Upper lobe of right lung (tissue), 1 donor: ENCODE data around the gene CAMSAP1. TPM values are rescaled to one million over a fixed set of nuclear protein-coding genes. Genes with fewer than 3 reads are reported as not detected.

ENCODE experiments used
- ATAC-seq: fragments of 200-7000 bp; cut with Tn5 transposase; one replicate; pipeline ENCODE4 v1.9.1; 2020; ENCODE audit warnings: mild to moderate bottlenecking, moderate library complexity
- DNase-seq: peaks from one replicate; pipeline ENCODE4 v3.0.0-alpha.2; 2020
- H3K27ac ChIP-seq: fragments of 200-600 bp; one replicate; pipeline ENCODE4 v1.8.0; 2022
- H3K27me3 ChIP-seq: fragments of 200-600 bp; one replicate; pipeline ENCODE4 v1.8.0; 2022; ENCODE audit warnings: mild to moderate bottlenecking
- H3K36me3 ChIP-seq: fragments of 200-600 bp; one replicate; pipeline ENCODE4 v1.8.0; 2022
- H3K4me1 ChIP-seq: fragments of 200-600 bp; one replicate; pipeline ENCODE4 v1.8.0; 2022
- H3K4me3 ChIP-seq: fragments of 200-600 bp; one replicate; pipeline ENCODE4 v1.8.0; 2022; ENCODE audit warnings: mild to moderate bottlenecking
- H3K9me3 ChIP-seq: fragments of 200-600 bp; one replicate; pipeline ENCODE4 v1.8.0; 2022
- CTCF ChIP-seq: fragments of 200-600 bp; IDR thresholded peaks from one replicate; pipeline ENCODE4 v1.8.0; 2022; ENCODE audit warnings: antibody characterized with exemption
- intact Hi-C: fragments of 100-400 bp; cut with DNase I; formaldehyde crosslinking; loops from one replicate; pipeline ENCODE4 v1.11.0; 2022
- long read RNA-seq: library from polyadenylated mRNA; unstranded; transcript quantifications from one replicate; pipeline ENCODE4 v2.0.0, GENCODE V29; 2021
- total RNA-seq: library from RNA; stranded (reverse); fragmentation: NEBNext Ultra II Directional; extraction: Animal tissue kit (Norgen Biotek cat#: 25700); gene quantifications from one replicate; pipeline ENCODE4 v1.2.1, GENCODE V29; 2021
- donor health status: DM: no; HTN: yes; CAD: no; lungs with severe emphysema.

Gene CAMSAP1, protein sequence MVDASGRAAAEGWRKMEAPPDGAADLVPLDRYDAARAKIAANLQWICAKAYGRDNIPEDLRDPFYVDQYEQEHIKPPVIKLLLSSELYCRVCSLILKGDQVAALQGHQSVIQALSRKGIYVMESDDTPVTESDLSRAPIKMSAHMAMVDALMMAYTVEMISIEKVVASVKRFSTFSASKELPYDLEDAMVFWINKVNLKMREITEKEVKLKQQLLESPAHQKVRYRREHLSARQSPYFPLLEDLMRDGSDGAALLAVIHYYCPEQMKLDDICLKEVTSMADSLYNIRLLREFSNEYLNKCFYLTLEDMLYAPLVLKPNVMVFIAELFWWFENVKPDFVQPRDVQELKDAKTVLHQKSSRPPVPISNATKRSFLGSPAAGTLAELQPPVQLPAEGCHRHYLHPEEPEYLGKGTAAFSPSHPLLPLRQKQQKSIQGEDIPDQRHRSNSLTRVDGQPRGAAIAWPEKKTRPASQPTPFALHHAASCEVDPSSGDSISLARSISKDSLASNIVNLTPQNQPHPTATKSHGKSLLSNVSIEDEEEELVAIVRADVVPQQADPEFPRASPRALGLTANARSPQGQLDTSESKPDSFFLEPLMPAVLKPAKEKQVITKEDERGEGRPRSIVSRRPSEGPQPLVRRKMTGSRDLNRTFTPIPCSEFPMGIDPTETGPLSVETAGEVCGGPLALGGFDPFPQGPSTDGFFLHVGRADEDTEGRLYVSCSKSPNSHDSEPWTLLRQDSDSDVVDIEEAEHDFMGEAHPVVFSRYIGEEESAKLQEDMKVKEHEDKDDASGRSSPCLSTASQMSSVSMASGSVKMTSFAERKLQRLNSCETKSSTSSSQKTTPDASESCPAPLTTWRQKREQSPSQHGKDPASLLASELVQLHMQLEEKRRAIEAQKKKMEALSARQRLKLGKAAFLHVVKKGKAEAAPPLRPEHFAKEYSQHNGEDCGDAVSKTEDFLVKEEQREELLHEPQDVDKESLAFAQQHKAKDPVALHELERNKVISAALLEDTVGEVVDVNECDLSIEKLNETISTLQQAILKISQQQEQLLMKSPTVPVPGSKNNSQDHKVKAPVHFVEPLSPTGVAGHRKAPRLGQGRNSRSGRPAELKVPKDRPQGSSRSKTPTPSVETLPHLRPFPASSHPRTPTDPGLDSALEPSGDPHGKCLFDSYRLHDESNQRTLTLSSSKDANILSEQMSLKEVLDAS (N-terminal part only)
- total RNA-seq = 26.5 TPM
- long read RNA-seq, partial matches to known transcripts = 15 of 24 reads
- long read RNA-seq, other reads (novel, unspliced or antisense) = 9 of 24 reads

- TF ChIP-seq CTCF = no peak
- Histone ChIP-seq H3K27me3 (no peaks in the 10 kb centered on the region), H3K9me3 (no peaks in the 10 kb centered on the region), H3K4me1 (peaks cover 34% of the 10 kb centered on the region), H3K4me3 (peak within 1 kb of the TSS; percentile 76), H3K27ac (peak within 1 kb of the TSS; percentile 82), H3K36me3 (no peaks in the 10 kb centered on the region)
- DNase-seq (peak; percentile 96), ATAC-seq (peak; percentile 97)
- intact Hi-C loops = no loop called here
Measured at GRCh38 chr9:135907431-135908092, at the start of gene CAMSAP1. TSS of gene CAMSAP1 (minus strand) at chr9:135907546. CDS start at chr9:135907159, 387 bp downstream.

- H3K27ac ChIP-seq = no peak overlapping the region
- no peak for TF ChIP-seq CTCF
- H3K36me3 ChIP-seq = peaks cover 27% of the 10 kb centered on the region
- H3K9me3 ChIP-seq = no peaks in the 10 kb centered on the region
- H3K27me3 ChIP-seq = no peaks in the 10 kb centered on the region
- DNase-seq = no peak
- H3K4me3 ChIP-seq = no peak overlapping the region
- no peak for ATAC-seq
- intact Hi-C loops = no loop called here
- peaks cover 11% of the 10 kb centered on the region for H3K4me1 ChIP-seq
Measured at GRCh38 chr9:135956802-135957174, 49.4 kb upstream of the CAMSAP1 start.

DNA sequence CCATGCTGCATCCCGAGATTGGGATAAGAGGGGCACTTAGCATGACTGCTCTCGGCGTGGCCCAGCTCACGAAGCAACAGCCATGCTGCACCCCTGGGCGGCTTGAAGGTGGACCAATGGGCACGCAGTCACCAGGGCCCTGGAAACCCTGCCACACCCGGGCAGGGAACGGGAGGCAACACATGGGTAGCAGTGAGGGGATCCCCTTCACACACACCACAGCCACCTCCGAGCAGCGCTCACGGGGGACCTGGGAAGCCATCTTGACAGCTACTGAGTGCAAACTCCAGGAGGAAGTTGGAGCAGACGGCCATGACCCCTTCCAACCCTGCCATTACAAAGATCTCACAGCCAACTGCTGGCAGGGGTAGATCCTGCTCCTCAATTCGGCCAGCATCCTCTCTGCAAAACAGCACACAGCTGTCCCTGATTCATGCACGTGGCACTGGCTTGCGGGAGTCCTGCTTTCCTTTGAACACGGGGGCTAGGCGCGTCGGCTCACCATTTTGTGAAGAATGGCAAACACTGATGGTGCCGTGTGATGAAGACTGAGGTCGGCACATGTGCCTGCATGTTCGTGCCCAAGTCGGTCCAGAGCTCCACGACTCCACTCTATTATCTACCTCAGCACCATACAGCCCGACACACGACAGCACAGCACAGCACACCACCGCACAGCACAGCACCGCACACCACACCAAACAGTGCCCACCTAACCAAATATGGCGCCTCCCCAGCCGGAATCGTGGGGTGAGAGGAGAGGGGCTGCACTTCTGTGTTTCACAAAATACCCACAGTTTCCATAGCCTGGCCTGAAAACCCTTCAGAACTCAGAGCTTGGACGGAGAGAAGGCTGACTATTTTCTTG, 48.8 kb upstream of the CAMSAP1 start:
- intact Hi-C loops = no loop called here
- TF ChIP-seq CTCF = no peak
- Histone ChIP-seq H3K9me3 (no peaks in the 10 kb centered on the region), H3K36me3 (peaks cover 32% of the 10 kb centered on the region), H3K4me3 (no peak overlapping the region), H3K27ac (no peak overlapping the region), H3K27me3 (no peaks in the 10 kb centered on the region), H3K4me1 (peaks cover 7% of the 10 kb centered on the region)
- no peak for DNase-seq
- ATAC-seq = no peak

GRCh38 chr9:135952664-135953206, 45.4 kb upstream of the CAMSAP1 start:
- Histone ChIP-seq H3K27me3 (no peaks in the 10 kb centered on the region), H3K27ac (no peak overlapping the region), H3K9me3 (no peaks in the 10 kb centered on the region), H3K4me3 (no peak overlapping the region), H3K36me3 (peaks cover 46% of the 10 kb centered on the region), H3K4me1 (no peaks in the 10 kb centered on the region)
- intact Hi-C loops = no loop called here
- no peak for ATAC-seq
- no peak for DNase-seq
- TF ChIP-seq CTCF = no peak
